ENCODE data around the gene TK2. TPM values are rescaled to one million over a fixed set of nuclear protein-coding genes. Genes with fewer than 3 reads are reported as not detected.

Gene TK2
- total and polyA plus RNA-seq, 3 experiments from 2014 or later, result 5.6 to 10.4 (median 5.6) TPM

GRCh38 chr16:66473654-66474519 is 76.0 kb downstream of the TK2 start:
- Mint-ChIP-seq H3K27me3 (peaks cover 0 to 4% of the 10 kb centered on the region in 2 donors), H3K4me3 (peak overlapping the region in 1 of 7 donors; percentile 57), H3K36me3 (no peaks in the 10 kb centered on the region), H3K27ac (peak overlapping the region in 7 of 8 donors; percentile 50 to 95 (median 88)), H3K4me1 (peaks cover 25 to 31% (median 29%) of the 10 kb centered on the region in 3 donors), H3K9me3 (no peaks in the 10 kb centered on the region)
- DNase-seq, result no peak
- CTCF ChIA-PET, result interaction anchor here (0.7 to 1.9 kb wide), 2 partner anchors 116 to 177 kb away, joined by 3 to 8 read pairs; no protein-coding TSS in a partner anchor
- H3K4me1 ChIP-seq (ENCODE audit: insufficient read depth, low read length), result peaks cover 19% of the 10 kb centered on the region
- POLR2A ChIA-PET, result no interaction called here
- H3K27ac ChIP-seq (ENCODE audit: low read depth, low read length), result no peak overlapping the region
- no peaks in the 10 kb centered on the region for H3K27me3 ChIP-seq (ENCODE audit: insufficient read depth, low read length, poor library complexity, severe bottlenecking)
- H3K4me3 ChIP-seq (ENCODE audit: low read length), result no peak overlapping the region
- no peaks in the 10 kb centered on the region for H3K9me3 ChIP-seq (ENCODE audit: low read length)
- H3K36me3 ChIP-seq (ENCODE audit: insufficient read depth, low read length), result no peaks in the 10 kb centered on the region

- Histone ChIP-seq H3K27me3 (ENCODE audit: insufficient read depth, low read length, poor library complexity, severe bottlenecking) (no peaks in the 10 kb centered on the region), H3K27ac (ENCODE audit: low read depth, low read length) (no peak overlapping the region), H3K4me1 (ENCODE audit: insufficient read depth, low read length) (peaks cover 14% of the 10 kb centered on the region), H3K9me3 (ENCODE audit: low read length) (no peaks in the 10 kb centered on the region), H3K36me3 (ENCODE audit: insufficient read depth, low read length) (no peaks in the 10 kb centered on the region), H3K4me3 (ENCODE audit: low read length) (no peak overlapping the region)
- POLR2A ChIA-PET, result no interaction called here
- H3K4me3 Mint-ChIP-seq, result no peak overlapping the region
- H3K27me3 Mint-ChIP-seq, result peaks cover under 1 to 9% of the 10 kb centered on the region in 2 donors
- no peaks in the 10 kb centered on the region for H3K36me3 Mint-ChIP-seq
- no peak overlapping the region for H3K27ac Mint-ChIP-seq
- CTCF ChIA-PET, result interaction anchor here (0.7 kb wide), 1 partner anchor 117 kb away, joined by 3 read pairs; no protein-coding TSS in a partner anchor
- H3K9me3 Mint-ChIP-seq, result no peaks in the 10 kb centered on the region
- DNase-seq, result no peak
- peaks cover 20 to 25% (median 23%) of the 10 kb centered on the region in 3 donors for H3K4me1 Mint-ChIP-seq
These were observed 76.8 kb downstream of the TK2 start for GRCh38 chr16:66473051-66473571.

GRCh38 chr16:66471716-66472393 is 78.1 kb downstream of the TK2 start:
- Histone ChIP-seq H3K4me3 (ENCODE audit: low read length) (no peak overlapping the region), H3K9me3 (ENCODE audit: low read length) (no peaks in the 10 kb centered on the region), H3K4me1 (ENCODE audit: insufficient read depth, low read length) (peaks cover 14% of the 10 kb centered on the region), H3K27ac (ENCODE audit: low read depth, low read length) (no peak overlapping the region), H3K36me3 (ENCODE audit: insufficient read depth, low read length) (no peaks in the 10 kb centered on the region), H3K27me3 (ENCODE audit: insufficient read depth, low read length, poor library complexity, severe bottlenecking) (no peaks in the 10 kb centered on the region)
- POLR2A ChIA-PET, result no interaction called here
- peaks cover 3 to 21% of the 10 kb centered on the region in 2 donors for H3K27me3 Mint-ChIP-seq
- no peak overlapping the region for H3K27ac Mint-ChIP-seq
- H3K9me3 Mint-ChIP-seq, result no peaks in the 10 kb centered on the region
- CTCF ChIA-PET, result no interaction called here
- peaks cover 0 to 6% (median 0%) of the 10 kb centered on the region in 3 donors for H3K36me3 Mint-ChIP-seq
- peaks cover 16 to 23% (median 22%) of the 10 kb centered on the region in 3 donors for H3K4me1 Mint-ChIP-seq
- no peak for DNase-seq
- no peak overlapping the region for H3K4me3 Mint-ChIP-seq

- Mint-ChIP-seq H3K27ac (no peak overlapping the region), H3K4me1 (peaks cover 16 to 21% (median 21%) of the 10 kb centered on the region in 3 donors), H3K4me3 (no peak overlapping the region), H3K36me3 (peaks cover 0 to 7% (median 2%) of the 10 kb centered on the region in 3 donors), H3K27me3 (peaks cover 3 to 23% of the 10 kb centered on the region in 2 donors), H3K9me3 (peaks cover 0 to 2% (median 0%) of the 10 kb centered on the region in 5 donors)
- no peak for DNase-seq
- POLR2A ChIA-PET, result interaction anchor here (0.6 kb wide), 1 partner anchor 20 kb away, joined by 3 read pairs; no protein-coding TSS in a partner anchor
- Histone ChIP-seq H3K9me3 (ENCODE audit: low read length) (no peaks in the 10 kb centered on the region), H3K27me3 (ENCODE audit: insufficient read depth, low read length, poor library complexity, severe bottlenecking) (peaks cover under 1% of the 10 kb centered on the region), H3K4me3 (ENCODE audit: low read length) (no peak overlapping the region), H3K27ac (ENCODE audit: low read depth, low read length) (no peak overlapping the region), H3K4me1 (ENCODE audit: insufficient read depth, low read length) (peaks cover 14% of the 10 kb centered on the region), H3K36me3 (ENCODE audit: insufficient read depth, low read length) (no peaks in the 10 kb centered on the region)
- CTCF ChIA-PET, result no interaction called here
These were observed 78.7 kb downstream of the TK2 start for GRCh38 chr16:66471264-66471663.

- Histone ChIP-seq H3K27me3 (ENCODE audit: insufficient read depth, low read length, poor library complexity, severe bottlenecking) (peaks cover 4% of the 10 kb centered on the region), H3K36me3 (ENCODE audit: insufficient read depth, low read length) (no peaks in the 10 kb centered on the region), H3K4me3 (ENCODE audit: low read length) (no peak overlapping the region), H3K27ac (ENCODE audit: low read depth, low read length) (no peak overlapping the region), H3K9me3 (ENCODE audit: low read length) (no peaks in the 10 kb centered on the region), H3K4me1 (ENCODE audit: insufficient read depth, low read length) (peaks cover 14% of the 10 kb centered on the region)
- H3K36me3 Mint-ChIP-seq, result peaks cover 0 to 7% (median 2%) of the 10 kb centered on the region in 3 donors
- ChIA-PET CTCF (no interaction called here), POLR2A (no interaction called here)
- H3K4me3 Mint-ChIP-seq, result no peak overlapping the region
- peaks cover 16 to 20% (median 17%) of the 10 kb centered on the region in 3 donors for H3K4me1 Mint-ChIP-seq
- peaks cover 3 to 27% of the 10 kb centered on the region in 2 donors for H3K27me3 Mint-ChIP-seq
- no peak for DNase-seq
- peak overlapping the region in 2 of 8 donors; percentile 6 to 33 for H3K27ac Mint-ChIP-seq
- H3K9me3 Mint-ChIP-seq, result peaks cover 0 to 2% (median 0%) of the 10 kb centered on the region in 5 donors
These were observed 79.4 kb downstream of the TK2 start for GRCh38 chr16:66470556-66470955.

- H3K27ac ChIP-seq (ENCODE audit: low read depth, low read length), result no peak overlapping the region
- POLR2A ChIA-PET, result no interaction called here
- Mint-ChIP-seq H3K27ac (peak overlapping the region in 4 of 8 donors; percentile 6 to 58 (median 40)), H3K4me3 (no peak overlapping the region), H3K4me1 (peaks cover 12 to 15% (median 13%) of the 10 kb centered on the region in 3 donors), H3K36me3 (peaks cover 0 to 7% (median 2%) of the 10 kb centered on the region in 3 donors), H3K9me3 (peaks cover 0 to 2% (median 0%) of the 10 kb centered on the region in 5 donors), H3K27me3 (peaks cover 3 to 32% of the 10 kb centered on the region in 2 donors)
- H3K36me3 ChIP-seq (ENCODE audit: insufficient read depth, low read length), result no peaks in the 10 kb centered on the region
- CTCF ChIA-PET, result no interaction called here
- no peak for DNase-seq
- H3K27me3 ChIP-seq (ENCODE audit: insufficient read depth, low read length, poor library complexity, severe bottlenecking), result peaks cover 4% of the 10 kb centered on the region
- H3K9me3 ChIP-seq (ENCODE audit: low read length), result no peaks in the 10 kb centered on the region
- peaks cover 11% of the 10 kb centered on the region for H3K4me1 ChIP-seq (ENCODE audit: insufficient read depth, low read length)
- no peak overlapping the region for H3K4me3 ChIP-seq (ENCODE audit: low read length)
These were observed 79.9 kb downstream of the TK2 start for GRCh38 chr16:66469947-66470546.

- no peak for DNase-seq
- Histone ChIP-seq H3K4me3 (ENCODE audit: low read length) (no peak overlapping the region), H3K27me3 (ENCODE audit: insufficient read depth, low read length, poor library complexity, severe bottlenecking) (peaks cover 4% of the 10 kb centered on the region), H3K27ac (ENCODE audit: low read depth, low read length) (no peak overlapping the region), H3K9me3 (ENCODE audit: low read length) (no peaks in the 10 kb centered on the region), H3K36me3 (ENCODE audit: insufficient read depth, low read length) (no peaks in the 10 kb centered on the region), H3K4me1 (ENCODE audit: insufficient read depth, low read length) (peaks cover 6% of the 10 kb centered on the region)
- ChIA-PET CTCF (interaction anchor here (1.5 kb wide), 1 partner anchor 10 kb away, joined by 5 read pairs; no protein-coding TSS in a partner anchor), POLR2A (no interaction called here)
- Mint-ChIP-seq H3K36me3 (peaks cover 0 to 7% (median 2%) of the 10 kb centered on the region in 3 donors), H3K27ac (no peak overlapping the region), H3K9me3 (peaks cover 0 to 2% (median 0%) of the 10 kb centered on the region in 5 donors), H3K4me3 (no peak overlapping the region), H3K27me3 (peaks cover 3 to 36% of the 10 kb centered on the region in 2 donors), H3K4me1 (peaks cover 6 to 9% (median 7%) of the 10 kb centered on the region in 3 donors)
These were observed 80.5 kb downstream of the TK2 start for GRCh38 chr16:66469291-66469946.
